Naive B cell (primary cell): Measurements from ENCODE around the gene ALDH1A2. TPM values are rescaled to one million over a fixed set of nuclear protein-coding genes. Genes with fewer than 3 reads are reported as not detected.

Experiments
- ATAC-seq, 2 donors: fragments of 150-1000 bp; cut with Tn5 transposase; 2 replicates each; pipeline ENCODE4 v1.10.0; 2021; ENCODE audit warnings: low read depth in 2 of 2, mild to moderate bottlenecking in 2 of 2, moderate library complexity in 2 of 2
- DNase-seq: peaks from one replicate; pipeline ENCODE4 v3.0.0; 2022
- H3K27ac Mint-ChIP-seq, 6 donors: one replicate each; pipeline ENCODE4 v1.8.0; 2020 to 2022; ENCODE audit warnings: mild to moderate bottlenecking in 6 of 6, mixed read lengths in 6 of 6, moderate library complexity in 5 of 6, inconsistent platforms in 2 of 6
- H3K27me3 Mint-ChIP-seq, 3 donors: one replicate each; pipeline ENCODE4 v1.8.0; 2021 to 2022; ENCODE audit warnings: mixed read lengths in 3 of 3, mild to moderate bottlenecking in 1 of 3
- H3K36me3 Mint-ChIP-seq, 2 donors: one replicate each; pipeline ENCODE4 v1.8.0; 2020 to 2022; ENCODE audit warnings: mixed read lengths in 2 of 2, inconsistent platforms in 1 of 2, mild to moderate bottlenecking in 1 of 2
- H3K4me1 Mint-ChIP-seq, 3 donors: one replicate each; pipeline ENCODE4 v1.8.0; 2020 to 2022; ENCODE audit warnings: mixed read lengths in 3 of 3, inconsistent platforms in 1 of 3, mild to moderate bottlenecking in 1 of 3, moderate library complexity in 1 of 3
- H3K4me3 Mint-ChIP-seq, 8 donors: one replicate each; pipeline ENCODE4 v1.8.0; 2020 to 2022; ENCODE audit warnings: mild to moderate bottlenecking in 8 of 8, mixed read lengths in 8 of 8, moderate library complexity in 8 of 8, inconsistent platforms in 2 of 8
- H3K9me3 Mint-ChIP-seq, 7 donors: one replicate each; pipeline ENCODE4 v1.8.0; 2020 to 2022; ENCODE audit warnings: mixed read lengths in 7 of 7, mild to moderate bottlenecking in 5 of 7, inconsistent platforms in 2 of 7, moderate library complexity in 1 of 7
- polyA plus RNA-seq, 6 donors: library from polyadenylated mRNA; unstranded; fragments of 300-500 nt; fragmentation: Illumina TruSeq; gene quantifications; one replicate each; pipeline ENCODE4 v1.2.3, GENCODE V29; 2021; ENCODE audit warnings: low read depth in 6 of 6

Gene ALDH1A2
- polyA plus RNA-seq, 6 donors from 2014 or later, result not detected

GRCh38 chr15:57949374-57949943 lies 116.1 kb downstream of the ALDH1A2 start:
- Mint-ChIP-seq H3K4me3 (no peak overlapping the region), H3K4me1 (no peaks in the 10 kb centered on the region), H3K9me3 (peaks cover 0 to 2% (median 0%) of the 10 kb centered on the region in 7 donors), H3K27ac (no peak overlapping the region), H3K36me3 (no peaks in the 10 kb centered on the region), H3K27me3 (peaks cover 12 to 44% (median 24%) of the 10 kb centered on the region in 3 donors)
- no peak for ATAC-seq
- no peak for DNase-seq

- DNase-seq (no peak), ATAC-seq (no peak)
- H3K27ac Mint-ChIP-seq, result no peak overlapping the region
- no peaks in the 10 kb centered on the region for H3K36me3 Mint-ChIP-seq
- peaks cover 12 to 46% (median 26%) of the 10 kb centered on the region in 3 donors for H3K27me3 Mint-ChIP-seq
- no peaks in the 10 kb centered on the region for H3K4me1 Mint-ChIP-seq
- H3K4me3 Mint-ChIP-seq, result no peak overlapping the region
- H3K9me3 Mint-ChIP-seq, result peaks cover 0 to 2% (median 0%) of the 10 kb centered on the region in 7 donors
Measured at GRCh38 chr15:57948351-57949289, 116.9 kb downstream of the ALDH1A2 start.

GRCh38 chr15:57947781-57948180 lies 117.7 kb downstream of the ALDH1A2 start:
- H3K27ac Mint-ChIP-seq, result no peak overlapping the region
- H3K27me3 Mint-ChIP-seq, result peaks cover 14 to 49% (median 27%) of the 10 kb centered on the region in 3 donors
- no peaks in the 10 kb centered on the region for H3K4me1 Mint-ChIP-seq
- peaks cover 0 to 2% (median 0%) of the 10 kb centered on the region in 7 donors for H3K9me3 Mint-ChIP-seq
- DNase-seq (no peak), ATAC-seq (no peak)
- H3K4me3 Mint-ChIP-seq, result no peak overlapping the region
- H3K36me3 Mint-ChIP-seq, result no peaks in the 10 kb centered on the region

- peaks cover 19 to 53% (median 32%) of the 10 kb centered on the region in 3 donors for H3K27me3 Mint-ChIP-seq
- no peak overlapping the region for H3K27ac Mint-ChIP-seq
- H3K9me3 Mint-ChIP-seq, result peaks cover 0 to 4% (median 0%) of the 10 kb centered on the region in 7 donors
- DNase-seq, result no peak
- H3K4me1 Mint-ChIP-seq, result no peaks in the 10 kb centered on the region
- H3K4me3 Mint-ChIP-seq, result no peak overlapping the region
- no peaks in the 10 kb centered on the region for H3K36me3 Mint-ChIP-seq
- no peak for ATAC-seq
Measured at GRCh38 chr15:57947282-57947681, 118.2 kb downstream of the ALDH1A2 start.

- Mint-ChIP-seq H3K27me3 (peaks cover 27 to 53% (median 32%) of the 10 kb centered on the region in 3 donors), H3K36me3 (no peaks in the 10 kb centered on the region), H3K4me1 (no peaks in the 10 kb centered on the region), H3K4me3 (no peak overlapping the region), H3K9me3 (peaks cover 0 to 4% (median 0%) of the 10 kb centered on the region in 7 donors), H3K27ac (no peak overlapping the region)
- no peak for ATAC-seq
- no peak for DNase-seq
Measured at GRCh38 chr15:57946491-57947048, 118.9 kb downstream of the ALDH1A2 start.

- Mint-ChIP-seq H3K27ac (no peak overlapping the region), H3K27me3 (peaks cover 32 to 56% (median 35%) of the 10 kb centered on the region in 3 donors), H3K36me3 (no peaks in the 10 kb centered on the region), H3K4me1 (no peaks in the 10 kb centered on the region), H3K4me3 (no peak overlapping the region), H3K9me3 (peaks cover 0 to 4% (median 0%) of the 10 kb centered on the region in 7 donors)
- DNase-seq (no peak), ATAC-seq (no peak)
Measured at GRCh38 chr15:57945616-57946015, 119.9 kb downstream of the ALDH1A2 start.

- no peaks in the 10 kb centered on the region for H3K4me1 Mint-ChIP-seq
- no peak overlapping the region for H3K27ac Mint-ChIP-seq
- peaks cover 0 to 4% (median 1%) of the 10 kb centered on the region in 7 donors for H3K9me3 Mint-ChIP-seq
- DNase-seq (no peak), ATAC-seq (no peak)
- H3K4me3 Mint-ChIP-seq, result no peak overlapping the region
- H3K27me3 Mint-ChIP-seq, result peaks cover 45 to 61% (median 46%) of the 10 kb centered on the region in 3 donors
- no peaks in the 10 kb centered on the region for H3K36me3 Mint-ChIP-seq
Measured at GRCh38 chr15:57943754-57944420, 121.6 kb downstream of the ALDH1A2 start.

- Mint-ChIP-seq H3K4me1 (no peaks in the 10 kb centered on the region), H3K9me3 (peaks cover 0 to 4% (median 1%) of the 10 kb centered on the region in 7 donors), H3K27ac (no peak overlapping the region), H3K27me3 (peaks cover 49 to 63% (median 54%) of the 10 kb centered on the region in 3 donors), H3K36me3 (no peaks in the 10 kb centered on the region), H3K4me3 (no peak overlapping the region)
- DNase-seq (no peak), ATAC-seq (no peak)
Measured at GRCh38 chr15:57943171-57943570, 122.3 kb downstream of the ALDH1A2 start.

GRCh38 chr15:57941816-57942215 lies 123.7 kb downstream of the ALDH1A2 start:
- DNase-seq, result no peak
- H3K4me1 Mint-ChIP-seq, result no peaks in the 10 kb centered on the region
- peaks cover 0 to 4% (median 3%) of the 10 kb centered on the region in 7 donors for H3K9me3 Mint-ChIP-seq
- peaks cover 47 to 74% (median 66%) of the 10 kb centered on the region in 3 donors for H3K27me3 Mint-ChIP-seq
- ATAC-seq, result no peak
- H3K4me3 Mint-ChIP-seq, result no peak overlapping the region
- H3K27ac Mint-ChIP-seq, result no peak overlapping the region
- H3K36me3 Mint-ChIP-seq, result no peaks in the 10 kb centered on the region

- DNase-seq (no peak), ATAC-seq (no peak)
- H3K27me3 Mint-ChIP-seq, result peaks cover 16 to 40% (median 21%) of the 10 kb centered on the region in 3 donors
- no peaks in the 10 kb centered on the region for H3K36me3 Mint-ChIP-seq
- H3K4me3 Mint-ChIP-seq, result no peak overlapping the region
- peaks cover 0 to 26% (median 5%) of the 10 kb centered on the region in 7 donors for H3K9me3 Mint-ChIP-seq
- H3K27ac Mint-ChIP-seq, result no peak overlapping the region
- no peaks in the 10 kb centered on the region for H3K4me1 Mint-ChIP-seq
Measured at GRCh38 chr15:57932348-57932747, 133.2 kb downstream of the ALDH1A2 start.

GRCh38 chr15:57931570-57931969 lies 133.9 kb downstream of the ALDH1A2 start:
- H3K27me3 Mint-ChIP-seq, result peaks cover 9 to 33% (median 18%) of the 10 kb centered on the region in 3 donors
- ATAC-seq (no peak), DNase-seq (no peak)
- H3K9me3 Mint-ChIP-seq, result peaks cover 0 to 23% (median 4%) of the 10 kb centered on the region in 7 donors
- no peak overlapping the region for H3K27ac Mint-ChIP-seq
- no peak overlapping the region for H3K4me3 Mint-ChIP-seq
- no peaks in the 10 kb centered on the region for H3K4me1 Mint-ChIP-seq
- no peaks in the 10 kb centered on the region for H3K36me3 Mint-ChIP-seq

- no peak overlapping the region for H3K4me3 Mint-ChIP-seq
- no peaks in the 10 kb centered on the region for H3K36me3 Mint-ChIP-seq
- ATAC-seq, result no peak
- DNase-seq, result no peak
- peaks cover 0 to 10% (median 2%) of the 10 kb centered on the region in 7 donors for H3K9me3 Mint-ChIP-seq
- peaks cover 18 to 22% (median 20%) of the 10 kb centered on the region in 3 donors for H3K27me3 Mint-ChIP-seq
- no peaks in the 10 kb centered on the region for H3K4me1 Mint-ChIP-seq
- H3K27ac Mint-ChIP-seq, result no peak overlapping the region
Measured at GRCh38 chr15:57927091-57927631, 138.3 kb downstream of the ALDH1A2 start.

- Mint-ChIP-seq H3K27me3 (peaks cover 8 to 19% (median 13%) of the 10 kb centered on the region in 3 donors), H3K4me1 (no peaks in the 10 kb centered on the region), H3K9me3 (peaks cover 0 to 10% (median 2%) of the 10 kb centered on the region in 7 donors), H3K27ac (no peak overlapping the region), H3K4me3 (no peak overlapping the region), H3K36me3 (no peaks in the 10 kb centered on the region)
- DNase-seq (no peak), ATAC-seq (no peak)
Measured at GRCh38 chr15:57925650-57926049, 139.9 kb downstream of the ALDH1A2 start.
